Keratinocyte (primary cell): ENCODE data around the gene XAGE2. TPM values are rescaled to one million over a fixed set of nuclear protein-coding genes. Genes with fewer than 3 reads are reported as not detected.

Experiments used
- DNase-seq: peaks from one replicate; pipeline ENCODE4 v3.0.0-alpha.2; 2011; ENCODE audit warnings: low read depth, missing footprints, low spot score
- FAIRE-seq: peaks from 2 replicates; lab custom pipeline; 2011; peaks lifted over from hg19 to GRCh38; lab: Jason Lieb, UNC
- H2AFZ ChIP-seq: 2 replicates; pipeline ENCODE4 v1.6.0; 2012; ENCODE audit warnings: low read length, control low read depth, inconsistent platforms; ENCODE audit not compliant: control insufficient read depth
- H3K27ac ChIP-seq: 2 replicates; pipeline ENCODE4 v1.5.1; 2011; ENCODE audit warnings: low read length; ENCODE audit not compliant: control insufficient read depth, insufficient read depth
- H3K27me3 ChIP-seq: 3 replicates; pipeline ENCODE4 v1.6.0; 2011; ENCODE audit warnings: low read length; ENCODE audit not compliant: control insufficient read depth, insufficient read depth; ENCODE audit errors: extremely low read depth
- H3K36me3 ChIP-seq, 2 experiments: 2 replicates in 1 of 2; 3 replicates in 1 of 2; pipeline ENCODE4 v1.5.1; 2011; ENCODE audit warnings: low read length in 2 of 2, mild to moderate bottlenecking in 1 of 2; ENCODE audit not compliant: control insufficient read depth in 2 of 2, insufficient read depth in 2 of 2; ENCODE audit errors: extremely low read depth in 1 of 2
- H3K4me1 ChIP-seq: 3 replicates; pipeline ENCODE4 v1.5.1; 2011; ENCODE audit warnings: low read length; ENCODE audit not compliant: control insufficient read depth, insufficient read depth; ENCODE audit errors: extremely low read depth
- H3K4me2 ChIP-seq: 3 replicates; pipeline ENCODE4 v1.6.0; 2011; ENCODE audit warnings: low read depth, low read length; ENCODE audit not compliant: control insufficient read depth, insufficient read depth; ENCODE audit errors: extremely low read depth
- H3K4me3 ChIP-seq, 3 experiments: fragments of 200-600 bp in 1 of 3; sonication (generic) in 1 of 3; 2 replicates in 2 of 3; 3 replicates in 1 of 3; pipeline ENCODE4 v1.5.1; 2011 to 2016; ENCODE audit warnings: low read length in 3 of 3, mild to moderate bottlenecking in 3 of 3, control low read depth in 2 of 3, inconsistent platforms in 1 of 3, low read depth in 1 of 3, mixed read lengths in 1 of 3, mixed run types in 1 of 3, moderate library complexity in 1 of 3; ENCODE audit not compliant: control insufficient read depth in 2 of 3, insufficient read depth in 2 of 3; ENCODE audit errors: extremely low read depth in 1 of 3
- H3K79me2 ChIP-seq: 2 replicates; pipeline ENCODE4 v1.6.0; 2012; ENCODE audit warnings: low read length; ENCODE audit not compliant: control insufficient read depth, insufficient read depth
- H3K9ac ChIP-seq: 3 replicates; pipeline ENCODE4 v1.6.0; 2011; ENCODE audit warnings: low read length; ENCODE audit not compliant: control insufficient read depth, insufficient read depth; ENCODE audit errors: extremely low read depth
- H3K9me1 ChIP-seq: 3 replicates; pipeline ENCODE4 v1.6.0; 2011; ENCODE audit warnings: low read length; ENCODE audit not compliant: control insufficient read depth, insufficient read depth; ENCODE audit errors: extremely low read depth
- H3K9me3 ChIP-seq: 2 replicates; pipeline ENCODE4 v1.5.1; 2012; ENCODE audit warnings: low read depth, low read length; ENCODE audit not compliant: control insufficient read depth
- H4K20me1 ChIP-seq: 3 replicates; pipeline ENCODE4 v1.6.0; 2011; ENCODE audit warnings: low read length; ENCODE audit not compliant: control insufficient read depth, insufficient read depth; ENCODE audit errors: extremely low read depth
- CTCF ChIP-seq, 3 experiments: IDR thresholded peaks in 1 of 3; conservative IDR thresholded peaks in 1 of 3; optimal IDR thresholded peaks in 1 of 3; 2 replicates in 2 of 3; 3 replicates in 1 of 3; pipeline versions ENCODE3 to v1.5.1; 2011; ENCODE audit warnings: low read length in 3 of 3, mild to moderate bottlenecking in 3 of 3, moderate library complexity in 2 of 3, control low read depth in 1 of 3, inconsistent platforms in 1 of 3; ENCODE audit not compliant: insufficient read depth in 2 of 3; ENCODE audit errors: extremely low read depth in 1 of 3
- EZH2 ChIP-seq: IDR thresholded peaks from one replicate; pipeline ENCODE4 v1.6.1; 2012; ENCODE audit warnings: inconsistent platforms, mild to moderate bottlenecking, low read length, moderate library complexity
- dilution Hi-C: fragments of 300-500 bp; cut with MboI; formaldehyde crosslinking; loops from one replicate; pipeline ENCODE4 v1.7.0; 2020; ENCODE audit warnings: low sequenced_read_pairs; ENCODE audit not compliant: extremely low pct_ligation_motif_present
- polyA plus RNA-seq, 5 experiments: library from polyadenylated mRNA; depleted of rRNA in 3 of 5; stranded (reverse) in 3 of 5; stranded (forward) in 1 of 5; unstranded in 1 of 5; fragments of >200 nt; gene quantifications; 1 replicate in 1 of 5; 2 replicates in 3 of 5; 3 replicates in 1 of 5; pipeline versions ENCODE4 v1.2.1 to v1.2.3, GENCODE V29; 2011 to 2012; ENCODE audit warnings: missing spikeins in 2 of 5, low read depth in 1 of 5, low replicate concordance in 1 of 5
- small RNA-seq, 3 experiments: library from RNA; depleted of rRNA; stranded (forward); fragments of <200 nt; gene quantifications; one replicate each; pipeline ENCODE3, GENCODE V24; 2012; ENCODE audit warnings: low read depth in 3 of 3, low replicate concordance in 1 of 3; ENCODE audit not compliant: insufficient read length in 3 of 3

Gene XAGE2
- polyA plus RNA-seq, 1 donor (not counting 4 experiments of a cell fraction or from before 2014, with no cell fraction given) = not detected

- dilution Hi-C loops = no loop called here
- Histone ChIP-seq H3K27me3 (no peaks in the 10 kb centered on the region), H3K4me2 (no peak overlapping the region), H3K9me1 (no peaks in the 10 kb centered on the region), H4K20me1 (no peaks in the 10 kb centered on the region), H2AFZ (no peak overlapping the region), H3K9me3 (no peaks in the 10 kb centered on the region), H3K4me3 (no peak overlapping the region), H3K9ac (no peak overlapping the region), H3K4me1 (no peaks in the 10 kb centered on the region), H3K27ac (no peak overlapping the region), H3K79me2 (no peaks in the 10 kb centered on the region), H3K36me3 (no peaks in the 10 kb centered on the region)
- FAIRE-seq = no peak
- DNase-seq = no peak
- TF ChIP-seq EZH2 (no peak), CTCF (optimal IDR thresholded peaks at IDR 0.05 in 1 of 3, IDR thresholded peaks at IDR 0.05 in 1 of 3, conservative IDR thresholded peaks at IDR 0.05 in 1 of 3; ENCODE audit: extremely low read depth in 1 of 3, insufficient read depth in 2 of 3, low read length in 3 of 3) (no peak)
Measured at GRCh38 chrX:52422884-52423283, 54.1 kb downstream of the XAGE2 start.

- Histone ChIP-seq H3K36me3 (no peaks in the 10 kb centered on the region), H3K4me3 (no peak overlapping the region), H3K4me1 (no peaks in the 10 kb centered on the region), H3K9me3 (no peaks in the 10 kb centered on the region), H2AFZ (no peak overlapping the region), H3K4me2 (no peak overlapping the region), H3K27me3 (no peaks in the 10 kb centered on the region), H3K9ac (no peak overlapping the region), H3K27ac (no peak overlapping the region), H3K79me2 (no peaks in the 10 kb centered on the region), H4K20me1 (no peaks in the 10 kb centered on the region), H3K9me1 (no peaks in the 10 kb centered on the region)
- FAIRE-seq (no peak), DNase-seq (no peak)
- dilution Hi-C loops = no loop called here
- TF ChIP-seq CTCF (optimal IDR thresholded peaks at IDR 0.05 in 1 of 3, IDR thresholded peaks at IDR 0.05 in 1 of 3, conservative IDR thresholded peaks at IDR 0.05 in 1 of 3; ENCODE audit: extremely low read depth in 1 of 3, insufficient read depth in 2 of 3, low read length in 3 of 3) (no peak), EZH2 (no peak)
Measured at GRCh38 chrX:52424656-52425055, 55.8 kb downstream of the XAGE2 start.

Small RNA genes lying within 50 kb of the gene (small RNA-seq; reads per million reads assigned to genes)
- gene MIR8088 = 0 reads per million in 3 experiments

Other genes with a start within 250 kb of the XAGE2 start
- 0.06 TPM in 1 of 3 replicates, not detected in the others for gene MAGED4, start 184.1 kb upstream of the XAGE2 start, polyA plus RNA-seq
- gene XAGE1A, start 126.8 kb downstream of the XAGE2 start, polyA plus RNA-seq = not detected in 3 replicates
- not detected in 3 replicates for gene XAGE1B, start 148.0 kb downstream of the XAGE2 start, polyA plus RNA-seq